ENCODE measurements around the gene CSNK2A1.

CSNK2A1 gene

GRCh38 chr20:445514-446336 is 97.9 kb downstream of the CSNK2A1 start:
- DNase-seq: no peak

- DNase-seq: no peak
Observed at GRCh38 chr20:444862-445426, 98.6 kb downstream of the CSNK2A1 start.

- DNase-seq: no peak
Observed at GRCh38 chr20:444117-444516, 99.5 kb downstream of the CSNK2A1 start.

GRCh38 chr20:443223-443775 is 100.3 kb downstream of the CSNK2A1 start:
- no peak for DNase-seq

- no peak for DNase-seq
Observed at GRCh38 chr20:440636-441035, 103.0 kb downstream of the CSNK2A1 start.

- DNase-seq: no peak
Observed at GRCh38 chr20:440148-440547, 103.4 kb downstream of the CSNK2A1 start.

GRCh38 chr20:438571-439469 is 104.8 kb downstream of the CSNK2A1 start:
- peak in 4 of 5 donors; percentile 44 to 82 (median 52) for DNase-seq

GRCh38 chr20:437787-438486 is 105.7 kb downstream of the CSNK2A1 start:
- peak in 1 of 5 donors; percentile 26 for DNase-seq

GRCh38 chr20:436476-436875 is 107.1 kb downstream of the CSNK2A1 start:
- DNase-seq: no peak

GRCh38 chr20:435558-435957 is 108.0 kb downstream of the CSNK2A1 start:
- no peak for DNase-seq

- no peak for DNase-seq
Observed at GRCh38 chr20:434661-435419, 108.8 kb downstream of the CSNK2A1 start.

GRCh38 chr20:434221-434620 is 109.4 kb downstream of the CSNK2A1 start:
- DNase-seq: no peak

GRCh38 chr20:433300-433975 is 110.2 kb downstream of the CSNK2A1 start:
- DNase-seq: peak in 3 of 5 donors; percentile 20 to 85 (median 21)

- no peak for DNase-seq
Observed at GRCh38 chr20:432677-433299, 110.8 kb downstream of the CSNK2A1 start.

GRCh38 chr20:432208-432607 is 111.4 kb downstream of the CSNK2A1 start:
- DNase-seq: no peak

- peak in 2 of 5 donors; percentile 15 to 58 for DNase-seq
Observed at GRCh38 chr20:431012-431904, 112.3 kb downstream of the CSNK2A1 start.

- no peak for DNase-seq
Observed at GRCh38 chr20:430091-430999, 113.2 kb downstream of the CSNK2A1 start.

GRCh38 chr20:428658-429200 is 114.9 kb downstream of the CSNK2A1 start:
- DNase-seq: no peak

Data from T-helper 1 cell (primary cell).